D721Med (cell line): ENCODE measurements around the gene TTL.

Experiments
- DNase-seq: peaks from one replicate; pipeline ENCODE4 v3.0.0; 2011; ENCODE audit warnings: low spot score; ENCODE audit not compliant: insufficient read length
- FAIRE-seq: peaks from 2 replicates; lab custom pipeline; 2011; peaks lifted over from hg19 to GRCh38; lab: Jason Lieb, UNC
- CTCF ChIP-seq: IDR thresholded peaks from 2 replicates; pipeline ENCODE4 v1.5.1; 2012; ENCODE audit warnings: mild to moderate bottlenecking, control low read depth; ENCODE audit not compliant: insufficient read depth; ENCODE audit errors: missing control alignments

The TTL gene

DNA sequence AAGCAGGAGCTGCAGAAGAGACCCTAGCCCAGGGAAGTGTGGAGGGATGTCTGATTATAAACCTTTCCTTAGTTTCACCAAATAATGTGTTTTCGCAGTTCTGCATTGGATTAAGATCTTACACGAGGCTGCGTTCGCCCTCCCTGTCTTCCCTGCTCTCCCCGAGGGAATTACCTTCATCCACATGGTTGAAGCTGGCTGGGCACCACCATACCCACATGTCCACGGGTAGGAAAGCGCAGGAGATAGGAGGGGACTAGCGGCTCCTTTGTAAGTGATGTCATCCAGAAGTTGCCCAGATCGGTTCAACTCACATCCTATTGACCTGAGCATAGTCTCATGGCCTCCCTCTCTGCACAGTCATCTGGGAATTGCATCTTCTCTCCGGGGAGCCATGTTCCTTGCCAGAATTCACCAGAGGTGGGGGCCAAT lies 1.1 kb downstream of the TTL start:
- TF ChIP-seq CTCF: no peak
- DNase-seq (no peak), FAIRE-seq (no peak)

DNA sequence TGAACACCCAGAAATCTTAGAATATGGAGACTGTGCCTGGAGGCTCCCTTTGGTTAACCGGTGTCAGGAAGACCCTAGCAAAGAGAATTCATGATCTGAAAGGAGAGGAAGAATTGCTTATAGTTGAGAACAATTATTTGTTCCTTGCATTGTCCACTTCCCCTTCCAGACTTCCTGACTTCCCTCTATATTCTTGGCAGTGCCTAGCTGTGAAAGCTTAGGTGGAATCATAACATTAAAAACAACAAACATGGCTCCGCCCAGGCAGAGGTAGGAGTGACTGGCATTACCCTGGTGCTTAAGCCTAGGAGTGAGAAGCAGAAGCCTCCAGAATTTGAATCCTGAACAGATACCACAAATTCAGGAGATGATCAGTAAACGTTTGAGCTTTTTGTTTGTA lies 1.9 kb downstream of the TTL start:
- no peak for TF ChIP-seq CTCF
- DNase-seq: no peak
- FAIRE-seq: no peak

GRCh38 chr2:112485849-112486248 lies 3.9 kb downstream of the TTL start:
- DNase-seq (no peak), FAIRE-seq (no peak)
- TF ChIP-seq CTCF: no peak

DNA sequence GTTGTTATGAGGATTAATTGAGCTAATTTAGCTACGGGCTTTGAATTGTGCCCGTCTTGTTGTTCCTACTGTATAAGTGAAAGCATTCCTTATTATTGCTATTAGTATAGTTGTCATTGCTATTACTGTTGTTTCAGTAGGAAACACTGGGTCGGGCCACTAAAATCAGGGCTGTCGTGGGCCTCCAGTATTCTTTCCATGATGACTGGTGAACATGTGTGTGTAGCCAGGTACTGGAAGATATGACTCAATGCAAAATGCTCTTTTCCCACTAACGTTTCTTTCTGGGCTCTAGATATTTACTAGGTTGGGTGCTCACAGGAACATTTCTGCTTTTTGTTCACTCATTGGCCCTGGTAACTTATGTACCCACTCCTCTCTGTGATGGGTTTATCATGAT lies 4.9 kb downstream of the TTL start:
- no peak for FAIRE-seq
- no peak for TF ChIP-seq CTCF
- no peak for DNase-seq

- DNase-seq (no peak), FAIRE-seq (no peak)
- no peak for TF ChIP-seq CTCF
Observed at GRCh38 chr2:112487444-112487961, 5.5 kb downstream of the TTL start.

DNA sequence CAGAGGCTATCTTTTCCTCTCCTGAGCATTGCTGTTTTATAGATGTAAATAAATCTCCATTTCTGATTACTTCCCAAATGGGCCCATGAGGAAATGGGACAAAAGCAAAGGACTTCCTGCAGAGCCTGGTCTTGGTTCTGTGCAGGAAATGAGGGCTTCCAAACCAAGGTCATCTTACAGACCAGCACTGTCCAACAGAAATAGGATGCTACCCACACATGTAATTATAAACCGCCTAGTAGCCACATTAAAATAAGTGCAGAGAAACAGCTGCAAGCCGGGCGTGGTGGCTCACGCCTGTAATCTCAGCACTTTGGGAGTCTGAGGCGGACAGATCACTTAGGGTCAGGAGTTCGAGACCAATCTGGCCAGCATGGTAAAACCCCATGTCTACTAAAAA lies 6.2 kb downstream of the TTL start:
- no peak for TF ChIP-seq CTCF
- DNase-seq (no peak), FAIRE-seq (no peak)

DNA sequence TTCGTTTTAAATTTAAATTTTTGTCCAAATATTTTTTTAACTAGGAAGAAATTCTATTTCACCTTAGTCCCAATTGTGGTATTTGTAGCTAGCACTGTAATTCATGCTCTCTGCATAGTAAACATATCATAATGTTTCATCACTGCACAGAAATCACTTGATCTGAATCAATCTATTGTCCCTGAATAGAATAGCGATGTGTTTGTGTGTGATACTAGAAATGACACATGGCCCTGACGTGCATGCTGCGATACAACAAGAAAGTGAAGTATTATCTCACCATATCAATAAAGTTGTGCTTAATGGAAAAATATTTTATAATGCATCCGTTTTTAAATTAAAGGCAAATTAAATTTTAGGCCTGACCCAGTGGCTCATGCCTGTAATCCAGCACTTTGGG lies 10.0 kb downstream of the TTL start:
- FAIRE-seq (no peak), DNase-seq (no peak)
- no peak for TF ChIP-seq CTCF
